Thoracic aorta (tissue), 2 donors: ENCODE results near the gene TMEM266. TPM values are rescaled to one million over a fixed set of nuclear protein-coding genes. Genes with fewer than 3 reads are reported as not detected.
"Not testable (repeated sequence)": the region's sequence is repeated elsewhere in the genome, so short reads cannot be mapped to it uniquely, and the experiment has no call there.

Source experiments
- ATAC-seq: fragments of 150-250 bp; one replicate; pipeline ENCODE4 v1.8.0; 2017; ENCODE audit warnings: low read depth; ENCODE audit not compliant: insufficient number of reproducible peaks, low FRiP score
- DNase-seq: peaks from one replicate; pipeline ENCODE4 v3.0.0-alpha.2; 2020; ENCODE audit warnings: low spot score
- H3K27ac ChIP-seq, 2 donors: fragments of 200-600 bp; sonication (generic); 1 replicate in 1 of 2; 2 replicates in 1 of 2; pipeline ENCODE4 v1.5.1; 2016; ENCODE audit warnings: mild to moderate bottlenecking in 2 of 2, moderate library complexity in 2 of 2
- H3K27me3 ChIP-seq: fragments of 200-600 bp; sonication (generic); replicated peaks from 2 replicates; pipeline ENCODE4 v1.6.0; 2016; ENCODE audit warnings: mild to moderate bottlenecking; ENCODE audit not compliant: insufficient read depth
- H3K36me3 ChIP-seq: fragments of 200-600 bp; sonication (generic); one replicate; pipeline ENCODE4 v1.5.1; 2016
- H3K4me1 ChIP-seq, 2 donors: fragments of 200-600 bp; sonication (generic); 1 replicate in 1 of 2; 2 replicates in 1 of 2; pipeline versions ENCODE4 v1.5.1 to v1.6.0; 2016; ENCODE audit warnings: low read depth in 2 of 2, mild to moderate bottlenecking in 1 of 2; ENCODE audit not compliant: control insufficient read depth in 1 of 2
- H3K4me3 ChIP-seq: fragments of 200-600 bp; sonication (generic); 2 replicates; pipeline ENCODE4 v1.5.1; 2016; ENCODE audit warnings: mild to moderate bottlenecking
- H3K9me3 ChIP-seq: fragments of 200-600 bp; sonication (generic); 2 replicates; pipeline ENCODE4 v1.5.1; 2016
- total RNA-seq, 2 donors: library from RNA; depleted of rRNA; stranded (reverse); fragments of >200 nt; gene quantifications; one replicate each; pipeline versions ENCODE4 v1.1.0 to v1.2.3, GENCODE V29; 2016
- TF ChIP-seq, protein P1 (sequence below): fragments of 200-600 bp; sonication (generic); IDR thresholded peaks from one replicate; pipeline ENCODE4 v1.5.1; 2019; ENCODE audit warnings: antibody characterized with exemption

The TMEM266 gene, protein sequence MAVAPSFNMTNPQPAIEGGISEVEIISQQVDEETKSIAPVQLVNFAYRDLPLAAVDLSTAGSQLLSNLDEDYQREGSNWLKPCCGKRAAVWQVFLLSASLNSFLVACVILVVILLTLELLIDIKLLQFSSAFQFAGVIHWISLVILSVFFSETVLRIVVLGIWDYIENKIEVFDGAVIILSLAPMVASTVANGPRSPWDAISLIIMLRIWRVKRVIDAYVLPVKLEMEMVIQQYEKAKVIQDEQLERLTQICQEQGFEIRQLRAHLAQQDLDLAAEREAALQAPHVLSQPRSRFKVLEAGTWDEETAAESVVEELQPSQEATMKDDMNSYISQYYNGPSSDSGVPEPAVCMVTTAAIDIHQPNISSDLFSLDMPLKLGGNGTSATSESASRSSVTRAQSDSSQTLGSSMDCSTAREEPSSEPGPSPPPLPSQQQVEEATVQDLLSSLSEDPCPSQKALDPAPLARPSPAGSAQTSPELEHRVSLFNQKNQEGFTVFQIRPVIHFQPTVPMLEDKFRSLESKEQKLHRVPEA
- total RNA-seq: not detected

DNA sequence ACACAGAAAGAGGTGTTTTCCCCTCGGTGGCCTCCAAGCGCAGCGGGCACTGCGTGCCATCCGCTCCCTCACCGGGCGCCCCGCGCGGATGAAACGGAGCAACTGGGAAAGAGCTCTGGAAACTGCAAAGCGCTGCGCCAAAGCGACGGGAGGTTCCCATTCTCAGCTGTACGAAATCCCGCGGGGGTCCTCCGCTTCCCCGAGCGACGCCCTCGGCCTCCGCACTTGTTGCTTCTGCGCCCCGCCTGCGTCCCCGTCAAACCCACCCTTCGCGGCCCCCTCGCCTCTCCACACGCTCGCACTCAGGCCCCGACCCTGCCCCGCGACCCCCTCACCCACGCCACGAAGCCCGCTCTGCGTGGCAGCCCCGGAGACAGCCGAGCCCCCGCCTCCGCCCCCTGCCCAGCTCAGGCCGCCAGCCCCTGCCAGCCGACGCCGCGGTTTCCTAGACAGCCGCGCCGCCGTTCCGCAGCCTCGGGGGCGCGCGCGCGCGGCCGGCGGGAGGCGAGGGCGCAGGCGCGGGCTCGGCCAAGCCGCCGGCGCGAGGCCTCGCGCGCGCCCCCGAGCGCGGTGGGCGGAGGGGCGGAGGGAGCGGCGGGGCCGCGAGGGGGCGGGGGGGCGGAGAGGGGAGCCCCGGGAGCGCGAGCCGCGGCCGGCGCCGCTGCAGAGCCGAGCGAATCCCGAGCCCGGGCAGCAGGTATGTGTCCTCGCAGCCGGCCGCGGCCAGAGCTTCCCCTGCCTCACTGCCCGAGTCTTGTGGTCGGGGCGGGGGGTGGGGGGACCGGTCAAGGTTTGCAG, at the start of gene TMEM266:
Gene TMEM266, plus strand, starts transcription at position 666 of the 798 bp plus-strand sequence. CDS start 74,279 bp downstream, outside the sequence.
- TF ChIP-seq, protein P1, sequence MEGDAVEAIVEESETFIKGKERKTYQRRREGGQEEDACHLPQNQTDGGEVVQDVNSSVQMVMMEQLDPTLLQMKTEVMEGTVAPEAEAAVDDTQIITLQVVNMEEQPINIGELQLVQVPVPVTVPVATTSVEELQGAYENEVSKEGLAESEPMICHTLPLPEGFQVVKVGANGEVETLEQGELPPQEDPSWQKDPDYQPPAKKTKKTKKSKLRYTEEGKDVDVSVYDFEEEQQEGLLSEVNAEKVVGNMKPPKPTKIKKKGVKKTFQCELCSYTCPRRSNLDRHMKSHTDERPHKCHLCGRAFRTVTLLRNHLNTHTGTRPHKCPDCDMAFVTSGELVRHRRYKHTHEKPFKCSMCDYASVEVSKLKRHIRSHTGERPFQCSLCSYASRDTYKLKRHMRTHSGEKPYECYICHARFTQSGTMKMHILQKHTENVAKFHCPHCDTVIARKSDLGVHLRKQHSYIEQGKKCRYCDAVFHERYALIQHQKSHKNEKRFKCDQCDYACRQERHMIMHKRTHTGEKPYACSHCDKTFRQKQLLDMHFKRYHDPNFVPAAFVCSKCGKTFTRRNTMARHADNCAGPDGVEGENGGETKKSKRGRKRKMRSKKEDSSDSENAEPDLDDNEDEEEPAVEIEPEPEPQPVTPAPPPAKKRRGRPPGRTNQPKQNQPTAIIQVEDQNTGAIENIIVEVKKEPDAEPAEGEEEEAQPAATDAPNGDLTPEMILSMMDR: no peak
- H3K9me3 ChIP-seq: no peaks in the 10 kb centered on the region
- no peak within 1 kb of the TSS for H3K27ac ChIP-seq
- no peaks in the 10 kb centered on the region for H3K27me3 ChIP-seq
- ATAC-seq (no peak), DNase-seq (no peak)
- H3K4me1 ChIP-seq: peaks cover 9 to 11% of the 10 kb centered on the region in 2 donors
- H3K4me3 ChIP-seq: peak within 1 kb of the TSS; percentile 77
- H3K36me3 ChIP-seq: no peaks in the 10 kb centered on the region

DNA sequence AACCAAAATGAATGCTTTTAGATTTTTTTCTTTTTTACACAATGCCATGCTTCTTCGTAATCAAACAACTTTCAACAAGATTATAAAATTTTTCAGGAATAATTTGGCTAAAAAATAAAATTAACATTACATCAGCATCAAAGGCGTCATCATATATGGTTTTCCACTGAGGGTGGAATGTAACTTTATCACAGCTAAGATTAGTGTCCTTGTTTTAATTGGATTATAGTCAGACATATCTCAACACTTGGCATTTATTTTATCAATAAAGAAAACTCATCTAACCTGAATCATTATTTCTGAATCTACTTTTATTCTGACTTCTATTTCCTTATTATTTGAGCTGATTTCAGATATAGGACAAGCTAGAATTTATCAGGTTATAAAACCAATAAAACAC, 49.2 kb upstream of the TMEM266 start:
- no peak for ATAC-seq
- no peaks in the 10 kb centered on the region for H3K4me1 ChIP-seq
- TF ChIP-seq, protein P1: no peak

DNA sequence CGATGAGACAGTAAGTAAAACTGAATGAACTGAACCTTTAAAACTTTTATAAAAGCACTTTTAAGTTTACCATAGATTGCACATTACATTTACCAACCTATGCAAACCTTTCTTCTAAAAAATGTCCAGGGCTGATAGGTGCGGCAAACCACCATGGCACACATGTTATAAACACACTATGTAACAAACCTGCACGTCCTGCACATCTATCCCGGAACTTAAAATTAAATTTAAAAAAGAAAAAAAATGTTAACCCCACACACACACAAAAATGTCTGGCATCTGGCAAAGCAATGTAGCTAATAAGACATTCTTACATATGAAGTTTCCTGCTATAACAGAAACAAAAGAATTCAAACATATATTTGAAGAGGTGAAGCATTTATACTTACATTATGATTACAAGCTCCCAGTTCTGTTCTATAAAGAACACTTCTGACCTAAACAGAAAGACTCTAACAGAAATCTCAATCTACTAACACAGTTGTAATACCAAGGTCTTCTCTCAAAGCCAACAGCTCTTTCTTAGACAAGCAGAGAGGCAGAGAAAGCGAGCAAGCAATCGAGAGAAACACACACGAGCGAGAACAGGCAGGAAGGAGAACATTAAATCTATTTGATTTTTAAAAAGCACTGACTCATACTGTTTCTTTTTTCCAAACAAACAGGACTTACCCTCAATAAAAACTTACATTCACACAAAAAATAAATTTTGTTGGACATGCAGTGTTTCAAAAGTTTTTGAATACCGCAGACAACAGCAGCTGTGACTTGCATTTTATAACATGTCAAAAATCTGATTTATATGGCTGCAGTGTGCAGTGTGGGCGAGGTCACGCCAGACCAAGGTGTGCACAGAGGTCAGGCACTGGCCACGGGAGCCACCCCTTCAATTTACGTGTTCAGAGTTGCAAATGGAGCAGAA, 47.9 kb upstream of the TMEM266 start, which contains the start of gene NRG4:
Gene NRG4, minus strand, starts transcription at position 798 of the 925 bp plus-strand sequence. CDS start 1,194 bp downstream, outside the sequence.
- ATAC-seq: no peak
- Histone ChIP-seq H3K27me3 (no peaks in the 10 kb centered on the region), H3K4me1 (no peaks in the 10 kb centered on the region), H3K36me3 (no peaks in the 10 kb centered on the region), H3K4me3 (peak within 1 kb of the TSS; percentile 21), H3K9me3 (no peaks in the 10 kb centered on the region), H3K27ac (no peak within 1 kb of the TSS)
- no peak for DNase-seq
- TF ChIP-seq, protein P1: no peak

More for the DNA sequence above, 49.2 kb upstream of the TMEM266 start:
- Histone ChIP-seq H3K27ac (no peak overlapping the region), H3K36me3 (no peaks in the 10 kb centered on the region), H3K4me3 (no peak overlapping the region), H3K9me3 (no peaks in the 10 kb centered on the region), H3K27me3 (no peaks in the 10 kb centered on the region)
- DNase-seq: no peak

DNA sequence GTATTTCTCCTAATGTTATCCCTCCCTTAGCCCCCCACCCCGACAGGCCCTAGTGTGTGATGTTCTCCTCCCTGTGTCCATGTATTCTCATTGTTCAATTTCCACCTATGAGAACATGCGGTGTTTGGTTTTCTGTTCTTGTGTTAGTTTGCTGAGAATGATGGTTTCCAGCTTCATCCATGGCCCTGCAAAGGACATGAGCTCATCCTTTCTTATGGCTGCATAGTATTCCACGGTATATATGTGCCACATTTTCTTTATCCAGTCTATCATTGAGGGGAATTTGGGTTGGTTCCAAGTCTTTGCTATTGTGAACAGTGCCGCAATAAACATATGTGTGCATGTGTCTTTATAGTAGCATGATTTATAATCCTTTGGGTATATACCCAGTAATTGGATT, 46.3 kb upstream of the TMEM266 start:
- DNase-seq, H3K27me3 ChIP-seq, ATAC-seq, H3K4me3 ChIP-seq, H3K9me3 ChIP-seq, H3K27ac ChIP-seq, H3K4me1 ChIP-seq, H3K36me3 ChIP-seq: not testable (repeated sequence)
